Hepatocyte (in vitro differentiated cells): ENCODE data around the gene HLA-F.

Experiments used
- CTCF ChIP-seq: fragments of 200-600 bp; sonication (generic); IDR thresholded peaks from 2 replicates; pipeline ENCODE4 v1.5.1; 2016; ENCODE audit warnings: antibody characterized with exemption, mild to moderate bottlenecking; ENCODE audit not compliant: poor library complexity
- EZH2 ChIP-seq: fragments of 200-600 bp; sonication (generic); IDR thresholded peaks from 2 replicates; pipeline ENCODE4 v1.6.1; 2016; ENCODE audit warnings: antibody characterized with exemption, mild to moderate bottlenecking, borderline replicate concordance

DNA sequence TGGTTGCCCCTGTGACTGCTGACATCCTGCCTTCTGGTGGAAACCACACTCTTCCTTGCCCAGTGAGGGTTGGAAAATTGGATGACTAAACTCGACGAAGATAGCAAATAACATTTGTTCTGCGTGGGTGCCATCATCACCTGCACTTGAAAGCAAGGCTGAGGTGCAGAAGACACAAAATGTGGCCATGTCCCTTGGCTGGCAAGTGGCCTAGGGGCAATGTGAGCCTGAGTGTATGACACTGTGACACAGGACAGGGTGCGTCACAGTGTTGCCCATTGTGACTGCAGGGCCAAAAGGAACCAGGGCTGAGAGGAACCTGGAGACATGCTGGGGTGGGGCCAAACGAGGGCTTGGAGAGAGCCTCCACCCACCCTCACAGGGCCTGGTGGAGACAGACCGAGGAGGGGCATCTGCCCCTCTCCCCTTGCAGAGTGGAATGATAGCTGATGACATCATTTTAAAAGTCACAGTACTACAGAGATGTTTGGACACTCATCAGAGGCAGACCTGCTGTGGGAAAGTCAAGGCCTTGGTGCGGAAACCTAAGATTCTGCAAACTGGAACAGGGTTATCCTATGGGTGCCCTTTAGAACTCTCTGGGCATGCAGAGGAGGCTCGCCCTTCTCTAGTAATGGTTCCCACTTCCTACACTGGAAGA is 12.8 kb upstream of the HLA-F start:
- TF ChIP-seq EZH2 = no peak
- no peak for TF ChIP-seq CTCF
